ENCODE measurements around the gene PTGR3. TPM values are rescaled to one million over a fixed set of nuclear protein-coding genes. Genes with fewer than 3 reads are reported as not detected.

The PTGR3 gene
- total RNA-seq, 2 experiments from 2014 or later: 1.8 to 14.9 TPM

- Histone ChIP-seq H3K4me1 (ENCODE audit: insufficient read depth, low read length, poor library complexity, severe bottlenecking) (peaks cover 10% of the 10 kb centered on the region), H3K79me2 (ENCODE audit: insufficient read depth, low read depth, low read length) (no peaks in the 10 kb centered on the region), H3K4me3 (ENCODE audit: low read depth, low read length, poor library complexity, severe bottlenecking) (peak overlapping the region; percentile 86), H3K4me2 (ENCODE audit: low read length) (peak overlapping the region; percentile 93), H3K9me3 (ENCODE audit: low read length) (no peaks in the 10 kb centered on the region), H3K9me2 (ENCODE audit: insufficient read depth, low read length) (no peaks in the 10 kb centered on the region), H2AFZ (ENCODE audit: low read length) (no peak overlapping the region), H3K27ac (ENCODE audit: low read depth, low read length, poor library complexity, severe bottlenecking) (no peak overlapping the region), H3K36me3 (ENCODE audit: insufficient read depth, low read length) (no peaks in the 10 kb centered on the region), H4K20me1 (ENCODE audit: insufficient read depth, low read length) (no peaks in the 10 kb centered on the region; the same call in 1 of the 2 replicates)
- intact Hi-C loops (cut with micrococcal nuclease; ENCODE audit: unreplicated experiment): loop anchor here (5.0 kb wide), 1 partner anchor 610 kb away; the partner anchor contains the start of gene ZNF407
- ChIA-PET POLR2A (interaction anchor here (0.5 kb wide), 1 partner anchor 43 kb away, joined by 3 read pairs; no protein-coding TSS in a partner anchor), CTCF (ENCODE audit: unreplicated experiment) (no interaction called here)
- no peak for DNase-seq (ENCODE audit: low spot score)
- TF ChIP-seq CTCF (conservative IDR thresholded peaks at IDR 0.05; ENCODE audit: low read length) (no peak), EZH2phosphoT487 (IDR thresholded peaks at IDR 0.05; ENCODE audit: borderline replicate concordance, low read depth, low read length) (no peak)
- TSS peak; percentile 58 for BruUV-seq (replicated peaks)
These were observed 1.4 kb downstream of the PTGR3 start for GRCh38 chr18:75207310-75208154.

- no peaks in the 10 kb centered on the region for H3K9me3 ChIP-seq (ENCODE audit: low read length)
- no peaks in the 10 kb centered on the region for H4K20me1 ChIP-seq (ENCODE audit: insufficient read depth, low read length)
- DNase-seq (ENCODE audit: low spot score): no peak
- H3K36me3 ChIP-seq (ENCODE audit: insufficient read depth, low read length): no peaks in the 10 kb centered on the region
- no peak overlapping the region for H3K4me2 ChIP-seq (ENCODE audit: low read length)
- ChIA-PET POLR2A (no interaction called here), CTCF (ENCODE audit: unreplicated experiment) (no interaction called here)
- no TSS peak for BruUV-seq (replicated peaks)
- H3K27ac ChIP-seq (ENCODE audit: low read depth, low read length, poor library complexity, severe bottlenecking): no peak overlapping the region
- TF ChIP-seq EZH2phosphoT487 (IDR thresholded peaks at IDR 0.05; ENCODE audit: borderline replicate concordance, low read depth, low read length): no peak
- no peak for TF ChIP-seq CTCF (conservative IDR thresholded peaks at IDR 0.05; ENCODE audit: low read length)
- no peaks in the 10 kb centered on the region for H3K9me2 ChIP-seq (ENCODE audit: insufficient read depth, low read length)
- H3K79me2 ChIP-seq (ENCODE audit: insufficient read depth, low read depth, low read length): no peaks in the 10 kb centered on the region
- H3K4me1 ChIP-seq (ENCODE audit: insufficient read depth, low read length, poor library complexity, severe bottlenecking): peaks cover 4% of the 10 kb centered on the region
- no peak overlapping the region for H3K4me3 ChIP-seq (ENCODE audit: low read depth, low read length, poor library complexity, severe bottlenecking)
- intact Hi-C loops (cut with micrococcal nuclease; ENCODE audit: unreplicated experiment): loop anchor here (5.0 kb wide), 1 partner anchor 609 kb away; the partner anchor contains the start of gene ZNF407
- H2AFZ ChIP-seq (ENCODE audit: low read length): no peak overlapping the region
These were observed 2.3 kb downstream of the PTGR3 start for GRCh38 chr18:75206452-75207309.

Data from OCI-LY7 (cell line).